ENCODE measurements around the gene LRFN3.
"Not testable (repeated sequence)": the region's sequence is repeated elsewhere in the genome, so short reads cannot be mapped to it uniquely, and the experiment has no call there.

LRFN3 gene

GRCh38 chr19:35973487-35973886 is 37.3 kb downstream of the LRFN3 start:
- no peak for DNase-seq (ENCODE audit: low read depth)
- in situ Hi-C loops (cut with HindIII; ENCODE audit: low sequenced_read_pairs): no loop called here
- H3K4me3 ChIP-seq (ENCODE audit: low read depth, low read length): no peak overlapping the region
- TF ChIP-seq, protein P1, sequence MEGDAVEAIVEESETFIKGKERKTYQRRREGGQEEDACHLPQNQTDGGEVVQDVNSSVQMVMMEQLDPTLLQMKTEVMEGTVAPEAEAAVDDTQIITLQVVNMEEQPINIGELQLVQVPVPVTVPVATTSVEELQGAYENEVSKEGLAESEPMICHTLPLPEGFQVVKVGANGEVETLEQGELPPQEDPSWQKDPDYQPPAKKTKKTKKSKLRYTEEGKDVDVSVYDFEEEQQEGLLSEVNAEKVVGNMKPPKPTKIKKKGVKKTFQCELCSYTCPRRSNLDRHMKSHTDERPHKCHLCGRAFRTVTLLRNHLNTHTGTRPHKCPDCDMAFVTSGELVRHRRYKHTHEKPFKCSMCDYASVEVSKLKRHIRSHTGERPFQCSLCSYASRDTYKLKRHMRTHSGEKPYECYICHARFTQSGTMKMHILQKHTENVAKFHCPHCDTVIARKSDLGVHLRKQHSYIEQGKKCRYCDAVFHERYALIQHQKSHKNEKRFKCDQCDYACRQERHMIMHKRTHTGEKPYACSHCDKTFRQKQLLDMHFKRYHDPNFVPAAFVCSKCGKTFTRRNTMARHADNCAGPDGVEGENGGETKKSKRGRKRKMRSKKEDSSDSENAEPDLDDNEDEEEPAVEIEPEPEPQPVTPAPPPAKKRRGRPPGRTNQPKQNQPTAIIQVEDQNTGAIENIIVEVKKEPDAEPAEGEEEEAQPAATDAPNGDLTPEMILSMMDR (IDR thresholded peaks at IDR 0.05; ENCODE audit: low read depth, low read length, missing control alignments): no peak

DNA sequence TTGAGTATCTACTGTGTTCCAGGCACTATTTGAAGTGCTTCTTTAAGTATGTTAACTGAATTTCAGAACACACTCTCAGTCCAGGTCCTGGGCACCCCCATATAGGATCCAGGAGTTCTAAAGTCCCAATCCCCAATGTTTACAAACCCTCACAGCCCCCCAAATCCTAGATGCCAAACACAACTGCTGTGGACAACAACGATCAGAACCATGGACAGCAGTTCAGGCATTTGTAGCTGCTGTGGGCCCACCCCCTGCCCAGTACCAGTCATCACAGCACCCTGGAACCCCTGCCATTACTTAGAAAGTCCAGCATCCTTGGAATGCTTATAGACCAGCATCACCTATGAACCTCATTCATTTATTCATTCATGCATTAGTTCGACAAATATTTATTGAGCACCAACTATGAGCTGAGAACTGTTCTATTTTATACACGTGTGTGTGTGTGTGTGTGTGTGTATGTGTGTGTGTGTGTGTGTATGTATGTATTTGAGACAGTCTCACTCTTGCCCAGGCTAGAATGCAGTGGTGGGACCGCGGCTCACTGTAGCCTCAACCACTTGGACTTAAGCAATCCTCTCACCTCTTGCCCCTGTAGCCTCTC is 39.5 kb downstream of the LRFN3 start:
- no peak overlapping the region for H3K4me3 ChIP-seq (ENCODE audit: low read depth, low read length)
- in situ Hi-C loops (cut with HindIII; ENCODE audit: low sequenced_read_pairs): no loop called here
- no peak for DNase-seq (ENCODE audit: low read depth)
- TF ChIP-seq, protein P1 (IDR thresholded peaks at IDR 0.05; ENCODE audit: low read depth, low read length, missing control alignments): no peak

DNA sequence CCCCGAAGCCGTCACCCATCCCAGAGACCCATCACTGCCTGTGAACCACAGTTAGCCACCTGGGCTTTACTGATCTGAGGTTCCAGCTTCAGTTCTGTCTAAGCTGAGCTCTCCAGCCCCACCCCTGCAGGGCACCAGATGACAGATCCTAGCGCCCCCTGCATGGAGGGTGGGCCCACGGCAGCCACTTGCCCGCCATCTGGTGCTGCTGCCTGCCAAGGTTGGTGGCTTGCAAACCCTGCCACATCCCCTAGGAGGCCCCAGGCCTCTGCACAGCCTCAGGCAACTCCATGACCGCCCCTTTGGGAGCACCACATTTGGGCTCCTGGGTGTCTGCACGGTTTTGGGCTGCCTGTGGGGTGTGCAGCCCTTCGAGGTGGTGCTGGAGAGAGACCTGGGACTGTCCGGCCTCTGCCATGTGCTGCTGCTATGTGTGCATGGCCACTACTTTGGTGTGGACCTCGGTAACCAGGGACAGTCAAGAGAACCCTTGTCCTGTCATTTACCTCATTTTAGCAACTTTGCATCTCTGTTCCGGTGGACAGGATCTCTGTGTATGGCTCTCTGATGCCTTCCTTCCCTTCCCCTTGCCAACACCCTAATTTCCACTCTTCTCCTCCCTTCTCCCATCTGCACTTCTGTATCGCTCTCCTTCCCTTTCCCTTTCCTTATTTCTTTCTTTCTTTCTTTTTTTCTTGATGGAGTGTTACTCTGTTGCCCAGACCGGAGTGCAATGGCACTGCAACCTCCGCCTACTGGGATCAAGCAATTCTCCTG is 41.5 kb downstream of the LRFN3 start:
- no peak overlapping the region for H3K4me3 ChIP-seq (ENCODE audit: low read depth, low read length)
- no peak for DNase-seq (ENCODE audit: low read depth)
- TF ChIP-seq, protein P1 (IDR thresholded peaks at IDR 0.05; ENCODE audit: low read depth, low read length, missing control alignments): no peak
- in situ Hi-C loops (cut with HindIII; ENCODE audit: low sequenced_read_pairs): no loop called here

- TF ChIP-seq, protein P1 (IDR thresholded peaks at IDR 0.05; ENCODE audit: low read depth, low read length, missing control alignments): no peak
Observed at GRCh38 chr19:35978271-35978670, 42.1 kb downstream of the LRFN3 start.

GRCh38 chr19:35978832-35979365 is 42.7 kb downstream of the LRFN3 start:
- no peak for DNase-seq (ENCODE audit: low read depth)
- TF ChIP-seq, protein P1 (IDR thresholded peaks at IDR 0.05; ENCODE audit: low read depth, low read length, missing control alignments): no peak
- H3K4me3 ChIP-seq (ENCODE audit: low read depth, low read length): no peak overlapping the region
- in situ Hi-C loops (cut with HindIII; ENCODE audit: low sequenced_read_pairs): no loop called here

More at GRCh38 chr19:35978271-35978670, 42.1 kb downstream of the LRFN3 start:
- in situ Hi-C loops (cut with HindIII; ENCODE audit: low sequenced_read_pairs): no loop called here
- DNase-seq (ENCODE audit: low read depth): no peak
- H3K4me3 ChIP-seq (ENCODE audit: low read depth, low read length): no peak overlapping the region

DNA sequence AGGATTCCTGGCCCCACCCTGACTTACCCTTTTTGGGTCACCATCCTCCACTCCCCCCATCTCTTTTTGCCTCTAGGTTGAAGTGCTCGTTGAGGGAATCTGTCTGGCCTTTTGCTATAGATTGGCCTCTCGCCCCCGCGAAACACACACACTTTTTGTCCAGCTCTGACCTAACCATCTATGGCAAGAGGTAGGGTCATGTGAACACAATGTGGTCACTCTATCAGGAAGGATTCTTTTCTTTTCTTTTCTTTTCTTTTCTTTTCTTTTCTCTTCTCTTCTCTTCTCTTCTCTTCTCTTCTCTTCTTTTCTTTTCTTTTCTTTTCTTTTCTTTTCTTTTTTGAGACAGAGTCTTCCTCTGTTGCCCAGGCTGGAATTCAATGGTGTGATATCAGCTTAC is 44.8 kb downstream of the LRFN3 start:
- in situ Hi-C loops (cut with HindIII; ENCODE audit: low sequenced_read_pairs); H3K4me3 ChIP-seq (ENCODE audit: low read depth, low read length); DNase-seq (ENCODE audit: low read depth): not testable (repeated sequence)

DNA sequence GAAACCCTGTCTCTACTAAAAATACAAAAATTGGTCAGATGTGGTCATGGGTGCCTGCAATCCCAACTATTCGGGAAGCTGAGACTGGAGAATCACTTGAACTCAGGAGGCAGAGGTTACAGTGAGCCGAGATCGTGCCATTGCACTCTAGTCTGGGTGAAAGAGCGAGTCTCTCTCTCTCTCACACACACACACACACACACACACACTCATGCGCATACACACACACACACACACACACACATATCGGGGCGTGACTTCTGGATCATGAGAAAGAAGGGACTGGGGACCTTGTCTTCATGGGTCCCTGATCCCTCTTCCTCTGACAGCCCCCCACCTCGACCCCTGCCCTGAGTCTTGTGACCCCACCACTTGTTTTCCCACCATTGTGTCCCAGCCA is 47.0 kb downstream of the LRFN3 start:
- in situ Hi-C loops (cut with HindIII; ENCODE audit: low sequenced_read_pairs): no loop called here
- DNase-seq (ENCODE audit: low read depth): no peak
- TF ChIP-seq, protein P1 (IDR thresholded peaks at IDR 0.05; ENCODE audit: low read depth, low read length, missing control alignments): no peak
- H3K4me3 ChIP-seq (ENCODE audit: low read depth, low read length): no peak overlapping the region

All from astrocyte of the cerebellum (primary cell).